Measurements from ENCODE around the gene REELD1. TPM values are rescaled to one million over a fixed set of nuclear protein-coding genes. Genes with fewer than 3 reads are reported as not detected.

Gene REELD1
- total and polyA plus RNA-seq, 10 of the 15 experiments (the other 5 are each of a cell fraction or from before 2014, with no cell fraction given), result 0.11 to 3.9 (median 0.62) TPM

GRCh38 chr4:146170149-146170548 is 44.2 kb upstream of the REELD1 start:
- CTCF ChIA-PET, result interaction anchor here (0.8 kb wide), 1 partner anchor 13 kb away, joined by 4 read pairs; no protein-coding TSS in a partner anchor
- no peak overlapping the region for H2AFZ ChIP-seq (ENCODE audit: control insufficient read depth, low read depth, low read length)
- H4K20me1 ChIP-seq (ENCODE audit: control insufficient read depth, insufficient read depth), result no peaks in the 10 kb centered on the region
- RAD21 ChIA-PET (ENCODE audit: unreplicated experiment), result interaction anchor here (1.7 kb wide), 1 partner anchor 70 kb away, joined by 3 read pairs; no protein-coding TSS in a partner anchor
- H3K27me3 ChIP-seq (replicated peaks in 1 of 2; ENCODE audit: control insufficient read depth in 2 of 2, insufficient read depth in 2 of 2, low read length in 1 of 2), result no peaks in the 10 kb centered on the region
- intact Hi-C loops (cut with micrococcal nuclease; ENCODE audit: unreplicated experiment) (no loop called here), in situ Hi-C loops (cut with MboI) (no loop called here)
- TF ChIP-seq POLR2A (IDR thresholded peaks at IDR 0.05; ENCODE audit: low read depth, low read length) (no peak), POLR2AphosphoS5 (IDR thresholded peaks at IDR 0.05; ENCODE audit: low read length) (no peak), BCL11A (IDR thresholded peaks at IDR 0.05; ENCODE audit: low read depth, low read length) (no peak), IKZF2 (IDR thresholded peaks at IDR 0.05) (no peak), CHD1 (IDR thresholded peaks at IDR 0.05; ENCODE audit: low read depth, low read length) (no peak), NFIC (IDR thresholded peaks at IDR 0.05; ENCODE audit: low read depth, low read length) (no peak), ZBTB33 (IDR thresholded peaks at IDR 0.05) (no peak)
- no peak overlapping the region for H3K4me2 ChIP-seq (ENCODE audit: control insufficient read depth, insufficient read depth)
- no peak overlapping the region for H3K27ac ChIP-seq (ENCODE audit: control insufficient read depth, insufficient read depth)
- no peaks in the 10 kb centered on the region for H3K79me2 ChIP-seq (ENCODE audit: control insufficient read depth, insufficient read depth, low read length)
- no TSS peak for BruUV-seq (replicated peaks)
- 46% methylated on average over 3 of the region's 3 CpGs for WGBS (ENCODE audit: insufficient coverage, insufficient replicate concordance, low lambda C conversion rate, missing lambda C conversion rate)
- DNase-seq (ENCODE audit: low read depth, low spot score), result no peak
- ATAC-seq, result no peak
- SMC1A ChIA-PET (ENCODE audit: uncharacterized antibody, unreplicated experiment), result interaction anchor here (0.9 to 2.0 kb wide), 2 partner anchors 15 to 18 kb away, joined by 3 to 7 read pairs; no protein-coding TSS in a partner anchor
- H3K4me1 ChIP-seq (ENCODE audit: control insufficient read depth, insufficient read depth, low read length), result peaks cover 3% of the 10 kb centered on the region; the same call in 1 of the 2 replicates
- no peaks in the 10 kb centered on the region for H3K9me3 ChIP-seq (replicated peaks; ENCODE audit: control insufficient read depth, insufficient read depth, low read length)
- no peaks in the 10 kb centered on the region for H3K36me3 ChIP-seq (ENCODE audit: control insufficient read depth in 2 of 2, insufficient read depth in 2 of 2, low read length in 1 of 2)
- no peak overlapping the region for H3K4me3 ChIP-seq
- H3K9ac ChIP-seq (ENCODE audit: control insufficient read depth, insufficient read depth, low read length), result no peak overlapping the region
- no peak for FAIRE-seq
- POLR2A ChIA-PET, result no interaction called here
